Breast epithelium (tissue), 4 donors: ENCODE measurements around the gene IGLL1. TPM values are rescaled to one million over a fixed set of nuclear protein-coding genes. Genes with fewer than 3 reads are reported as not detected.
"Not testable (repeated sequence)": the region's sequence is repeated elsewhere in the genome, so short reads cannot be mapped to it uniquely, and the experiment has no call there.

ENCODE experiments used
- DNase-seq, 2 donors: peaks; one replicate each; pipeline ENCODE4 v3.0.0-alpha.2; 2019; ENCODE audit warnings: low spot score in 2 of 2
- H3K27ac ChIP-seq, 2 donors: fragments of 200-600 bp; sonication (generic) in 1 of 2; one replicate each; pipeline ENCODE4 v1.5.1; 2016 to 2019; ENCODE audit warnings: mild to moderate bottlenecking in 1 of 2
- H3K27me3 ChIP-seq, 2 donors: fragments of 200-600 bp; sonication (generic) in 1 of 2; one replicate each; pipeline versions ENCODE4 v1.5.1 to v1.6.0; 2017 to 2019; ENCODE audit warnings: control low read depth in 1 of 2, mild to moderate bottlenecking in 1 of 2
- H3K36me3 ChIP-seq: fragments of 200-600 bp; one replicate; pipeline ENCODE4 v1.5.1; 2019
- H3K4me1 ChIP-seq, 2 donors: fragments of 200-600 bp; sonication (generic); one replicate each; pipeline ENCODE4 v1.5.1; 2016 to 2019; ENCODE audit warnings: control low read depth in 1 of 2
- H3K4me3 ChIP-seq, 3 donors: fragments of 200-600 bp; sonication (generic); 1 replicate in 2 of 3; 2 replicates in 1 of 3; pipeline ENCODE4 v1.5.1; 2016 to 2019; ENCODE audit warnings: mild to moderate bottlenecking in 3 of 3, moderate library complexity in 2 of 3
- H3K9me3 ChIP-seq, 2 donors: fragments of 200-600 bp; sonication (generic) in 1 of 2; one replicate each; pipeline ENCODE4 v1.5.1; 2016 to 2019; ENCODE audit warnings: control low read depth in 1 of 2
- CTCF ChIP-seq, 3 donors: fragments of 450-650 bp; IDR thresholded peaks; one replicate each; pipeline ENCODE4 v1.5.1; 2016 to 2017; ENCODE audit warnings: antibody characterized with exemption in 3 of 3, mild to moderate bottlenecking in 3 of 3, moderate library complexity in 3 of 3
- POLR2A ChIP-seq: fragments of 450-650 bp; IDR thresholded peaks from one replicate; pipeline ENCODE4 v1.6.1; 2016; ENCODE audit warnings: antibody characterized with exemption, mild to moderate bottlenecking, moderate library complexity
- POLR2AphosphoS5 ChIP-seq, 3 donors: sonication (generic); formaldehyde crosslinking; IDR thresholded peaks; one replicate each; pipeline ENCODE4 v1.6.1; 2017; ENCODE audit warnings: antibody characterized with exemption in 3 of 3
- intact Hi-C: fragments of 100-400 bp; cut with DNase I; formaldehyde crosslinking; loops from one replicate; pipeline ENCODE4 v1.15.1; 2023; ENCODE audit warnings: low total_unique reads
- total RNA-seq, 3 donors: library from RNA; depleted of rRNA; stranded (reverse); fragments of >200 nt; gene quantifications; one replicate each; pipeline ENCODE4 v1.1.0, GENCODE V29; 2016

The IGLL1 gene
- total RNA-seq: not detected

GRCh38 chr22:23579870-23580575 is at the start of gene IGLL1:
TSS of gene IGLL1 (minus strand) at chr22:23580290. CDS start at chr22:23580190, 100 bp downstream.
- intact Hi-C loops: no loop called here
- no peaks in the 10 kb centered on the region for H3K9me3 ChIP-seq

GRCh38 chr22:23628056-23628743 is 48.1 kb upstream of the IGLL1 start:
- H3K27ac ChIP-seq, DNase-seq, H3K27me3 ChIP-seq, intact Hi-C loops, H3K4me1 ChIP-seq, H3K9me3 ChIP-seq, H3K4me3 ChIP-seq, H3K36me3 ChIP-seq: not testable (repeated sequence)

More at GRCh38 chr22:23579870-23580575, at the start of gene IGLL1:
- Histone ChIP-seq H3K27ac (no peak within 1 kb of the TSS), H3K4me3 (no peak within 1 kb of the TSS), H3K27me3 (no peaks in the 10 kb centered on the region), H3K4me1 (no peaks in the 10 kb centered on the region), H3K36me3 (no peaks in the 10 kb centered on the region)
- no peak for DNase-seq
- TF ChIP-seq POLR2AphosphoS5 (IDR thresholded peaks at IDR 0.05) (no peak), CTCF (IDR thresholded peaks at IDR 0.05) (no peak), POLR2A (no peak)

GRCh38 chr22:23627401-23628055 is 47.4 kb upstream of the IGLL1 start:
- DNase-seq, H3K4me3 ChIP-seq, H3K27me3 ChIP-seq, H3K4me1 ChIP-seq, H3K9me3 ChIP-seq, H3K36me3 ChIP-seq, H3K27ac ChIP-seq, intact Hi-C loops: not testable (repeated sequence)

GRCh38 chr22:23626286-23626975 is 46.3 kb upstream of the IGLL1 start:
- DNase-seq: no peak

GRCh38 chr22:23622634-23623033 is 42.5 kb upstream of the IGLL1 start:
- no peak overlapping the region for H3K4me3 ChIP-seq
- no peak overlapping the region for H3K27ac ChIP-seq
- no peak for TF ChIP-seq CTCF (IDR thresholded peaks at IDR 0.05)
- no peak for TF ChIP-seq POLR2A
- no peak for TF ChIP-seq POLR2AphosphoS5 (IDR thresholded peaks at IDR 0.05)
- intact Hi-C loops: no loop called here
- H3K9me3 ChIP-seq: no peaks in the 10 kb centered on the region
- no peaks in the 10 kb centered on the region for H3K36me3 ChIP-seq
- no peaks in the 10 kb centered on the region for H3K4me1 ChIP-seq
- H3K27me3 ChIP-seq: no peaks in the 10 kb centered on the region
- no peak for DNase-seq

More at GRCh38 chr22:23626286-23626975, 46.3 kb upstream of the IGLL1 start:
- no peak for TF ChIP-seq CTCF (IDR thresholded peaks at IDR 0.05)
- Histone ChIP-seq H3K36me3 (no peaks in the 10 kb centered on the region), H3K27ac (no peak overlapping the region), H3K4me3 (no peak overlapping the region), H3K9me3 (no peaks in the 10 kb centered on the region), H3K27me3 (no peaks in the 10 kb centered on the region), H3K4me1 (no peaks in the 10 kb centered on the region)
- intact Hi-C loops: no loop called here

GRCh38 chr22:23621916-23622315 is 41.8 kb upstream of the IGLL1 start:
- DNase-seq, H3K36me3 ChIP-seq, intact Hi-C loops, H3K27ac ChIP-seq, H3K9me3 ChIP-seq, H3K4me1 ChIP-seq, H3K4me3 ChIP-seq, H3K27me3 ChIP-seq: not testable (repeated sequence)
